ENCODE data around the gene SEMA3D.

- no peak for TF ChIP-seq CTCF (IDR thresholded peaks at IDR 0.05)
- TF ChIP-seq POLR2A (IDR thresholded peaks at IDR 0.05): no peak
Observed at GRCh38 chr7:85095806-85096205, 91.0 kb downstream of the SEMA3D start.
